Cardiac fibroblast (primary cell): Measurements from ENCODE around the gene WBP2.

ENCODE experiments used
- DNase-seq, 2 donors: peaks; one replicate each; pipeline versions ENCODE4 v3.0.0 to v3.0.0-alpha.2; 2010; ENCODE audit warnings: low read depth in 2 of 2
- H3K4me3 ChIP-seq, 2 donors: replicated peaks in 1 of 2; 1 replicate in 1 of 2; 2 replicates in 1 of 2; pipeline ENCODE4 v1.5.1; 2011; ENCODE audit warnings: low read depth in 2 of 2, low read length in 2 of 2, mild to moderate bottlenecking in 2 of 2, moderate library complexity in 1 of 2
- TF ChIP-seq, protein P1 (sequence below): IDR thresholded peaks from one replicate; pipeline ENCODE4 v1.5.1; 2011; ENCODE audit warnings: low read depth, mild to moderate bottlenecking, low read length, inconsistent platforms

The WBP2 gene

DNA sequence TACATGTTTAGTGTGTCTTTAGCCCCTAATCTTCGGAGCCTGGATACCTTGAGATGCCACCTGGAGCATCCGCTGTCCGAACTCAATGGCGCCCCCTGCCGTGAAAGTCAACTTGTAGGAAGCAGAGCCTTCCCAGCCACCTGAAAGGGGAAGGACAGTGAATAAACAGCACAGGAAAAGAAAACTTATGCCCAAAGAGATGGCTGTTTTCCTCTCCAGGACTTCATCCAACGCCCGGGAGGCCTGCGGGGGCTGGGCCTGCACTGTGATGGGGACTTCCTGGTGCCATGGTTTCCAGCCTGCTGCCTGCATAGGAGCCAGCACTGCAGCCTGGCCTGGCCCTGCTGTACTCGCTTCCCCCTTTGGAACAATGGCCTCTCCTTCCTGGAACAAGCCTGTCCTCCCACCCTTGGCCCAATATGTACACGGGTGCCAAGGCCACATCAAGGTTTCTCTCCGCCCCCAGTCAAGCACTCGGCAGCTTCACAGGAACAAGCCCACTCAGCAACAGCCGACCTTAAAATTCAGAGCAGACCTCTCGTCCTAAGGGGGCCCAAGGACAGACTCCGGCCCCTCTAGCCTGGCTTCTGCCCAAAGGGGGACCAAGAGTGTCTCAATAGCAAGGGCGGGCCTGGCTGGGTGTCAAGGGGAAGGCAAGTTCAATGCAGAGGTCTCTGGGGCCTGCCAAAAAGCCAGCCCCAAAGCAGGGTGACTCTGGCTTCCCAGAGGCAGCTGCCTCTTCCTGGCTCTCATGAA is 6.4 kb downstream of the WBP2 start:
- H3K4me3 ChIP-seq: no peak overlapping the region
- TF ChIP-seq, protein P1, sequence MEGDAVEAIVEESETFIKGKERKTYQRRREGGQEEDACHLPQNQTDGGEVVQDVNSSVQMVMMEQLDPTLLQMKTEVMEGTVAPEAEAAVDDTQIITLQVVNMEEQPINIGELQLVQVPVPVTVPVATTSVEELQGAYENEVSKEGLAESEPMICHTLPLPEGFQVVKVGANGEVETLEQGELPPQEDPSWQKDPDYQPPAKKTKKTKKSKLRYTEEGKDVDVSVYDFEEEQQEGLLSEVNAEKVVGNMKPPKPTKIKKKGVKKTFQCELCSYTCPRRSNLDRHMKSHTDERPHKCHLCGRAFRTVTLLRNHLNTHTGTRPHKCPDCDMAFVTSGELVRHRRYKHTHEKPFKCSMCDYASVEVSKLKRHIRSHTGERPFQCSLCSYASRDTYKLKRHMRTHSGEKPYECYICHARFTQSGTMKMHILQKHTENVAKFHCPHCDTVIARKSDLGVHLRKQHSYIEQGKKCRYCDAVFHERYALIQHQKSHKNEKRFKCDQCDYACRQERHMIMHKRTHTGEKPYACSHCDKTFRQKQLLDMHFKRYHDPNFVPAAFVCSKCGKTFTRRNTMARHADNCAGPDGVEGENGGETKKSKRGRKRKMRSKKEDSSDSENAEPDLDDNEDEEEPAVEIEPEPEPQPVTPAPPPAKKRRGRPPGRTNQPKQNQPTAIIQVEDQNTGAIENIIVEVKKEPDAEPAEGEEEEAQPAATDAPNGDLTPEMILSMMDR: peak; percentile 71
- DNase-seq: peak; percentile 65 to 85

DNA sequence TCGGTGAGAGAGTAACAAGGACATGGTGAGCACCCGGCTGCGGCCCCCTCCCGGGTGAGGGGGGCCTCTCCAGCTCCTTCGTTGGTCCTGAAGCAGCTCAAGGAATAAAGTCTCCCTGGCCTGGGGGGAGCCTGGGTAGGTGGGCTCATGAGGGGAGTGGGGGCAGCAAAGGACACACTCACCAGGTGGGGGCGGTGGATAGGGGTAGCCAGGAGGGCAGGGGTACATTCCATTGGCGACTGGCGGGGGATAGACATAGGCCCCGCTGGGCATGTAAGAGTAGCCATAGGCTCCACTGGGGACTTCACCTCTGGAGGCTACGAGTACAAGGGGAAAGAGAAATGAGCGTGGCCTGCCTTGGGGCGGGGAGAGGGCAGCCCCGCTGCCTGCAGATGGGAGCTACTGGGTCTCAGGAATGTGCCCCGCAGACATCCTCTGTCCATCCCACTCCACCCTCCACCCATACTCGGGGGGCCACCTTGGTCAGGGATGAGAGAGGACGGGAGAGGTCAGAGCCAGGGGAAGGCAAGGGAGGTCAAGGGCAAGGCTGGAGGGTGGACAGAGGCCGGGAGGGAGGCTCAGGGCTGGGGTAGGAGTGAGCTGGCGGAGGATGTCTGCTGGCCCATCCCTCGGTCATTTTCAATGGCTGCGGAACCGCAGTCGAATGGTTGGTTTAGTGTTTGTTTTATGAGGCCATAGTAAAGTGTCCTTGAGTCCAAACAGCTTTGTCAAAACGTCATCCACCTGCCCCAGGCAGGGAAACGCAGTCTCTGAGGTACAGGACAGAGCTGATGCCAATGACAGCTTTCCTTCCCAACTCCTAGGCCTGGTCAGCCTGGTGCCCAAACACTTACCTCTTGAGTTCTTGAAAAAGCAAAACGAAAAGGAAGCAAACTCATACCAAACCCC is 7.3 kb downstream of the WBP2 start:
- DNase-seq: no peak
- no peak overlapping the region for H3K4me3 ChIP-seq
- TF ChIP-seq, protein P1: no peak

DNA sequence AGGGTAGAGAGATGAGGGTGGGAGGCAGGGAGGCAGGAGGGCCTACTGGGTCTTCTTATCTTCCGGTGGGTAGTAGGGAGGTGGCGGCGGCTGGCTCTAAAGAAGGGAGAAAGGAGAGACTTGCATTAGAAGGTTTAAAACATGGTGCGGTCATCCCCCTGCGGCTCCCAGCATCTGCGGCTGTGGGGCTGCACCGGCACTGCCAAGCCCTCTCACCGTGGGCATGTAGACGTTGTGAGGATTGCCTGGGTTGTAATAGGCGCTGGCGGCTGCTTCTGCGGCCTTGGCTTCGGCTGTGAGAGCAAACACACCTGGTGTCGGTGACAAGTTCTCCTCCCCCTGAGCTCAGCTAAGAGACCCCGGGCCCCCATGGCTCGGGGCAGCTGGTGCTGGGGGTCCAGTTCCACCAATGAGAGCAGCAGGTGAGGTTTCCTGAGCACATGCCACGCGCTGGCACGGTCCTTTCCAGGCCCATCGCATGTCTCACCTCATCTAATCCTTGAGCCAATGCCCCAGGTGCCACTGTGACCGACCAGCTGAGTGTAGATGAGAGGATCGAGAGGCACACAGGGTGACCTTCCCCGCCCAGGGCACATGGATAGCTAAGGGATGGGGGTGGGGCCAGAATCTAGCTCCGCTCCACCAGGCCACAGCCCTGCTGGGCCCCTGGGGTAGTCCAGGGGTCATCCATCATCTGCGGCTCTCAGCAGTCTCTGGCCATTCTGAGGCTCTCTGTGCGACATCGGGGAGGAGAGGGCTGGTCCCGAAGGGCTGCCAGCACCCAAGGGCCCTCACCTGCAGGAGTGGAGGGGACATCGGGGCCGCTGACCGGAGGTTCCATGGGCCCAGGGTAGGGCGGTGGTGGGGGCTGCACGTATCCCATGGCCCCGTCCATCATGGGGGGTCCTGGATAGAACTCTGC is 8.2 kb downstream of the WBP2 start:
- H3K4me3 ChIP-seq: no peak overlapping the region
- TF ChIP-seq, protein P1: no peak
- DNase-seq: no peak

DNA sequence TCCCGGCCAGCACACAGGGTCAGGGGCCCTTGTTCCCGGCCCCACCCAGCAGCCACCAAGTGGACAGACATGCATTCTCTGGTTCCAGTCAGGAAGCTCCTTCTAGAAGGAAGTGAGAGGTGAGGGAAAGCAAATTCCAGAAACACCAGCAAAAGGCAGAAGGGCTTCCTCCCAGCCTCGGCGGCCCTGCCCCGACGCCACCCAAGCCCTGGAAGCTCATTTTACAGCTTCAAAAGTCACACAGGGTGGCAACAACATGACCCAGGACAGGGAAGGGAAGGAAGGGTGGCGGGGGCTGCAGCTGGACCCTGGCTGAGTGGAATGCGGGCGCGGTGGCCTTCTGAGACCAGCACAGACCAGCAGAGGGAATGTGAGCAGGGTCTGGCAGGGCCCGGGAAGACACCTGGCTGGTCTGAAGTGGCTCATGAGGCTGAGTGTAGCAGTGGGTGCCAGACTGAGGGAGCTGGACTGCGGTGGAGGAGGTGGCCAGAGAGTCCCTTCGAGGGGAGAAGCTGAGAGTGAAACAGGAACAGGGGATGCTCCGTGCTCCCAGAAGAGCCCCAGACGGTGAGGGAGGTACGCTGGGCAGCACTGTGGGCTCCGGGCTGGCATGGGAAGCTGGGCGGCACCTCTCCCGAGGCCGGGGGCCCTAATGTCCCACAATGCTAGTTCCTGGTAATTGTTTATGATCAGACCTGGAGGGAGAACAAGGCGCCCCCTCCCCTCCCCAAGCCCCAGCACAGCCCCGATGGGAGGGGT is 9.0 kb downstream of the WBP2 start:
- TF ChIP-seq, protein P1: no peak
- H3K4me3 ChIP-seq: no peak overlapping the region
- DNase-seq: no peak

DNA sequence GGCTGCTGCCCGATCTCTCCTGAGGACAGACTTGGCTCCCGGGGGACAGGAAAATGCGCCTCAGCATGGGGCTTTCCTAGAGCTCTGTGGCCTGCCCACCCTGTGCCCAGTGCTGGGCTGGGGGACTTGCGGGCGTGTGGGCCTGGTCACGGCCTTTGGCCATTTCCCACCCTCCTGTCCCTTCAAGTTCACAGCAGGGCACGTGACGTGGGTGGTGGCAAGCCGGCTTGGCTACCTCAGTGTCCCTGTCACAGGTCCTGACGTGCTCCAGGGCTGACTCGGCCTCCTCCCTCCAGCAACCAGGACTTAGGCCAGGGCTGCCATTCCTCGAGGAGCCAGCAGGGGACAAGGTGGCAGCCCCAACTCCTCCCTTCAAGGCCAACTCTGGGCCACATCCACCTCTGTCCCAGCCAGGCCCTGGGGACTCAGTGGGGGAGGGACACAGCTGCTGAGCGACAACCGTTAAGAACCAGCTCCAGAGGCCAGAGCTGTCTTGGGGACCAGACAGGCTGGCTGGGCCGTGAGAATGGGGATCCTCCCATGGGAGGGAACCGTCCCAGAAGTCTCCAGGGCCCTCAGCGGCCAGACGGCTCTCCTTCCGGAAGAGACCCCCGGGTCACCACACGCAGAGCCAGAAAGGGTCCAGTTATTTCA is 9.9 kb downstream of the WBP2 start:
- no peak overlapping the region for H3K4me3 ChIP-seq

More for the DNA sequence above, 9.9 kb downstream of the WBP2 start:
- TF ChIP-seq, protein P1: peak; percentile 81
- peak; percentile 71 to 79 for DNase-seq
